Muscle of back (tissue), 11 donors: Measurements from ENCODE around the gene ELMO1. TPM values are rescaled to one million over a fixed set of nuclear protein-coding genes. Genes with fewer than 3 reads are reported as not detected.

Source experiments
- DNase-seq, 3 donors: peaks; one replicate each; pipeline versions ENCODE4 v3.0.0 to v3.0.0-alpha.2; 2013
- polyA plus RNA-seq, 10 donors: library from polyadenylated mRNA; unstranded; fragments of 120-200 nt; gene quantifications; one replicate each; pipeline ENCODE4 v1.2.1, GENCODE V29; 2013; ENCODE audit not compliant: insufficient read length in 10 of 10

Gene ELMO1
- polyA plus RNA-seq, 10 donors = 21.2 to 37.4 (median 26.8) TPM

GRCh38 chr7:36884351-36884750 is 564.3 kb downstream of the ELMO1 start:
- DNase-seq = no peak

- DNase-seq = no peak
These were observed 567.3 kb downstream of the ELMO1 start for GRCh38 chr7:36881233-36881874.

GRCh38 chr7:36880108-36880507 is 568.6 kb downstream of the ELMO1 start:
- no peak for DNase-seq

- no peak for DNase-seq
These were observed 569.6 kb downstream of the ELMO1 start for GRCh38 chr7:36879021-36879420.

- DNase-seq = no peak
These were observed 570.4 kb downstream of the ELMO1 start for GRCh38 chr7:36878288-36878687.

GRCh38 chr7:36875794-36876193 is 572.9 kb downstream of the ELMO1 start:
- no peak for DNase-seq

- DNase-seq = peak; percentile 13 to 53 (median 36)
These were observed 574.6 kb downstream of the ELMO1 start for GRCh38 chr7:36874041-36874440.

- DNase-seq = no peak
These were observed 576.8 kb downstream of the ELMO1 start for GRCh38 chr7:36871863-36872262.

GRCh38 chr7:36871355-36871738 is 577.3 kb downstream of the ELMO1 start:
- no peak for DNase-seq

GRCh38 chr7:36870625-36871354 is 577.9 kb downstream of the ELMO1 start:
- DNase-seq = no peak

GRCh38 chr7:36868727-36869411 is 579.8 kb downstream of the ELMO1 start:
- DNase-seq = no peak

GRCh38 chr7:36865019-36865418 is 583.6 kb downstream of the ELMO1 start:
- DNase-seq = no peak

- DNase-seq = no peak
These were observed 584.6 kb downstream of the ELMO1 start for GRCh38 chr7:36863901-36864701.

GRCh38 chr7:36862771-36863261 is 585.8 kb downstream of the ELMO1 start:
- DNase-seq = no peak

GRCh38 chr7:36861656-36862055 is 587.0 kb downstream of the ELMO1 start:
- DNase-seq = no peak

GRCh38 chr7:36860681-36861080 is 588.0 kb downstream of the ELMO1 start:
- DNase-seq = peak; percentile 12 to 43 (median 20)

GRCh38 chr7:36855330-36855729 is 593.3 kb downstream of the ELMO1 start:
- DNase-seq = no peak

GRCh38 chr7:36854652-36855051 is 594.0 kb downstream of the ELMO1 start:
- DNase-seq = no peak

GRCh38 chr7:36852931-36853330 is 595.7 kb downstream of the ELMO1 start:
- no peak for DNase-seq

- DNase-seq = no peak
These were observed 596.6 kb downstream of the ELMO1 start for GRCh38 chr7:36852017-36852416.

- no peak for DNase-seq
These were observed 597.3 kb downstream of the ELMO1 start for GRCh38 chr7:36851382-36851781.

- DNase-seq = no peak
These were observed 600.7 kb downstream of the ELMO1 start for GRCh38 chr7:36847946-36848345.
